GM12878 (cell line): ENCODE results near the gene XAGE1A. TPM values are rescaled to one million over a fixed set of nuclear protein-coding genes. Genes with fewer than 3 reads are reported as not detected.
"Not testable (repeated sequence)": the region's sequence is repeated elsewhere in the genome, so short reads cannot be mapped to it uniquely, and the experiment has no call there.

Source experiments
- ATAC-seq: fragments of 200-7000 bp; cut with Tn5 transposase; 3 replicates; pipeline ENCODE4 v1.9.1; 2020; ENCODE audit warnings: mild to moderate bottlenecking, moderate library complexity
- BruUV-seq: library from RNA; stranded (reverse); fragments of 400-500 nt; replicated peaks from 2 replicates; lab custom pipeline; 2021; lab: Mats Ljungman, UMichigan
- CTCF ChIA-PET: fragments of 300-600 bp; sonication (Branson Sonifier 250); formaldehyde crosslinking; extraction: SDS; loops from one replicate; lab custom pipeline; 2021; ENCODE audit warnings: inconsistent platforms; lab: Yijun Ruan, JAX
- POLR2A ChIA-PET: fragments of 350-600 bp; formaldehyde crosslinking; extraction: SDS; loops from one replicate; lab custom pipeline; 2021; ENCODE audit warnings: inconsistent platforms; lab: Charles Lee
- RAD21 ChIA-PET: fragments of 300-600 bp; sonication (Branson Sonifier 250); formaldehyde crosslinking; loops from one replicate; lab custom pipeline; 2023; ENCODE audit warnings: antibody characterized with exemption; ENCODE audit not compliant: unreplicated experiment; lab: Charles Lee
- SMC1A ChIA-PET: fragments of 300-600 bp; sonication (Branson Sonifier 250); formaldehyde crosslinking; loops from one replicate; lab custom pipeline; 2023; ENCODE audit not compliant: unreplicated experiment, uncharacterized antibody; lab: Charles Lee
- DNase-seq: peaks from one replicate; pipeline ENCODE4 v3.0.0-alpha.2; 2011; ENCODE audit warnings: low read depth, low spot score
- FAIRE-seq: peaks from 3 replicates; lab custom pipeline; 2011; peaks lifted over from hg19 to GRCh38; lab: Jason Lieb, UNC
- H2AFZ ChIP-seq: 2 replicates; pipeline ENCODE4 v1.6.0; 2011; ENCODE audit warnings: low read depth, low read length, control low read depth; ENCODE audit not compliant: control insufficient read depth
- H3K27ac ChIP-seq: 2 replicates; pipeline ENCODE4 v1.5.1; 2011; ENCODE audit warnings: control low read depth; ENCODE audit not compliant: control insufficient read depth, insufficient read depth
- H3K27me3 ChIP-seq, 2 experiments: replicated peaks in 1 of 2; 2 replicates each; pipeline versions ENCODE4 v1.6.0 to v1.6.1; 2011; ENCODE audit warnings: low read length in 1 of 2; ENCODE audit not compliant: control insufficient read depth in 2 of 2, insufficient read depth in 2 of 2
- H3K36me3 ChIP-seq, 2 experiments: 2 replicates each; pipeline ENCODE4 v1.5.1; 2011; ENCODE audit warnings: low read length in 1 of 2; ENCODE audit not compliant: control insufficient read depth in 2 of 2, insufficient read depth in 2 of 2
- H3K4me1 ChIP-seq: 2 replicates; pipeline ENCODE4 v1.6.1; 2011; ENCODE audit warnings: mild to moderate bottlenecking, low read length, moderate library complexity, mixed read lengths; ENCODE audit not compliant: control insufficient read depth, insufficient read depth
- H3K4me2 ChIP-seq: 2 replicates; pipeline ENCODE4 v1.6.0; 2011; ENCODE audit warnings: control low read depth; ENCODE audit not compliant: control insufficient read depth, insufficient read depth
- H3K4me3 ChIP-seq: fragments of 200-600 bp; sonication (generic); 2 replicates; pipeline ENCODE4 v1.5.1; 2016
- H3K79me2 ChIP-seq: 2 replicates; pipeline ENCODE4 v1.6.0; 2011; ENCODE audit warnings: low read length; ENCODE audit not compliant: control insufficient read depth, insufficient read depth
- H3K9ac ChIP-seq: 2 replicates; pipeline ENCODE4 v1.8.0; 2011; ENCODE audit warnings: low read length, control low read depth, mixed read lengths; ENCODE audit not compliant: control insufficient read depth, insufficient read depth
- H3K9me3 ChIP-seq: replicated peaks from 3 replicates; pipeline ENCODE4 v1.5.1; 2011; ENCODE audit warnings: mild to moderate bottlenecking, low read length; ENCODE audit not compliant: control insufficient read depth, insufficient read depth
- H4K20me1 ChIP-seq: 2 replicates; pipeline ENCODE4 v1.6.0; 2011; ENCODE audit not compliant: control insufficient read depth, insufficient read depth
- WGBS: methylation state at CpG from one replicate; pipeline ENCODE4 v1.1.6; 2016; ENCODE audit warnings: low lambda C conversion rate; ENCODE audit not compliant: insufficient replicate concordance, insufficient coverage; ENCODE audit errors: missing lambda C conversion rate; 5-methylcytosine and 5-hydroxymethylcytosine counted together
- in situ Hi-C: fragments of 300-500 bp; cut with MboI; formaldehyde crosslinking; loops from 9 replicates; pipeline ENCODE4 v1.14.3; 2018; ENCODE audit warnings: mixed read lengths
- intact Hi-C: fragments of 100-400 bp; cut with micrococcal nuclease; formaldehyde crosslinking; loops from one replicate; pipeline ENCODE4 v1.14.2; 2022; ENCODE audit not compliant: unreplicated experiment
- polyA plus RNA-seq, 11 experiments: library from polyadenylated mRNA; depleted of rRNA in 4 of 11; unstranded in 6 of 11; stranded (reverse) in 5 of 11; fragments of >200 nt; fragmentation: Nextera tagmentation in 4 of 11; fragmentation: Illumina TruSeq in 1 of 11; extraction: Ambion mirVana in 4 of 11; extraction: Trizol in 1 of 11; gene quantifications; 1 replicate in 1 of 11; 2 replicates in 10 of 11; pipeline versions ENCODE4 v1.2.1 to v1.2.3, GENCODE V29; 2011 to 2016; ENCODE audit warnings: inconsistent platforms in 2 of 11, missing spikeins in 2 of 11, low read depth in 1 of 11
- total RNA-seq, 4 experiments: library from RNA; depleted of rRNA in 3 of 4; stranded (reverse); fragments of >200 nt in 3 of 4; fragmentation: Illumina TruSeq in 1 of 4; extraction: Trizol in 1 of 4; gene quantifications; 2 replicates each; pipeline versions ENCODE4 v1.2.1 to v1.2.3, GENCODE V29; 2013 to 2021

XAGE1A gene
- total and polyA plus RNA-seq, 10 of the 15 experiments (the other 5 are each of a cell fraction or from before 2014, with no cell fraction given), result not detected

- FAIRE-seq, intact Hi-C loops, RAD21 ChIA-PET, BruUV-seq, H3K36me3 ChIP-seq, H3K9ac ChIP-seq, H4K20me1 ChIP-seq, in situ Hi-C loops, DNase-seq, H3K27ac ChIP-seq, H3K27me3 ChIP-seq, SMC1A ChIA-PET, H3K9me3 ChIP-seq, H3K4me1 ChIP-seq, H3K4me2 ChIP-seq, POLR2A ChIA-PET, H3K79me2 ChIP-seq, H3K4me3 ChIP-seq, CTCF ChIA-PET, H2AFZ ChIP-seq: not testable (repeated sequence)
- ATAC-seq, result 0 out of 3 replicates have a peak, but pooled peaks have one; percentile 32
- no CpG with 5 or more reads among the region's 6 CpGs for WGBS
Measured at GRCh38 chrX:52511126-52511525, 15.5 kb downstream of the XAGE1A start.

GRCh38 chrX:52516110-52516986 lies 20.7 kb downstream of the XAGE1A start:
- WGBS, result no CpG with 5 or more reads among the region's 27 CpGs
- H3K36me3 ChIP-seq, H3K79me2 ChIP-seq, POLR2A ChIA-PET, H3K27ac ChIP-seq, ATAC-seq, in situ Hi-C loops, H3K4me1 ChIP-seq, CTCF ChIA-PET, intact Hi-C loops, H3K4me3 ChIP-seq, FAIRE-seq, H3K27me3 ChIP-seq, H3K4me2 ChIP-seq, H4K20me1 ChIP-seq, SMC1A ChIA-PET, H3K9ac ChIP-seq, H3K9me3 ChIP-seq, H2AFZ ChIP-seq, RAD21 ChIA-PET, BruUV-seq, DNase-seq: not testable (repeated sequence)

GRCh38 chrX:52516987-52517325 lies 21.3 kb downstream of the XAGE1A start, which contains the start of gene XAGE1B:
Gene XAGE1B, minus strand, starts transcription at chrX:52517063. Its CDS starts 1,536 bp downstream, at chrX:52515527.
- CTCF ChIA-PET, H3K36me3 ChIP-seq, SMC1A ChIA-PET, H3K4me3 ChIP-seq, intact Hi-C loops, RAD21 ChIA-PET, BruUV-seq, H2AFZ ChIP-seq, H3K9ac ChIP-seq, in situ Hi-C loops, POLR2A ChIA-PET, DNase-seq, H4K20me1 ChIP-seq, H3K79me2 ChIP-seq, H3K27ac ChIP-seq, H3K27me3 ChIP-seq, ATAC-seq, H3K9me3 ChIP-seq, FAIRE-seq, H3K4me2 ChIP-seq, H3K4me1 ChIP-seq: not testable (repeated sequence)
- WGBS, result no CpG with 5 or more reads among the region's 18 CpGs

GRCh38 chrX:52541051-52541450 lies 45.4 kb downstream of the XAGE1A start:
- WGBS, result 44% methylated on average over 4 of the region's 4 CpGs
- H3K27me3 ChIP-seq, RAD21 ChIA-PET, H3K9me3 ChIP-seq, POLR2A ChIA-PET, BruUV-seq, H3K36me3 ChIP-seq, ATAC-seq, H3K79me2 ChIP-seq, H3K27ac ChIP-seq, H3K9ac ChIP-seq, H4K20me1 ChIP-seq, FAIRE-seq, CTCF ChIA-PET, H3K4me3 ChIP-seq, in situ Hi-C loops, H3K4me2 ChIP-seq, SMC1A ChIA-PET, DNase-seq, H2AFZ ChIP-seq, H3K4me1 ChIP-seq, intact Hi-C loops: not testable (repeated sequence)
